K562 (cell line): ENCODE results near the gene CEP162. TPM values are rescaled to one million over a fixed set of nuclear protein-coding genes. Genes with fewer than 3 reads are reported as not detected.

Experiments
- ATAC-seq: fragments of 200-7000 bp; cut with Tn5 transposase; 3 replicates; pipeline ENCODE4 v1.9.1; 2020; ENCODE audit warnings: moderate library complexity
- BruUV-seq: library from RNA; stranded (reverse); fragments of 400-500 nt; replicated peaks from 2 replicates; lab custom pipeline; 2021; lab: Mats Ljungman, UMichigan
- CTCF ChIA-PET: fragments of 300-600 bp; formaldehyde crosslinking; extraction: SDS; loops from one replicate; lab custom pipeline; 2021; ENCODE audit warnings: low intra/inter-chr PET ratio; lab: Yijun Ruan, JAX
- POLR2A ChIA-PET: fragments of 300-600, 350-650 bp; sonication (Branson Sonifier 250); formaldehyde crosslinking; extraction: SDS; loops from one replicate; lab custom pipeline; 2021; ENCODE audit warnings: antibody characterized with exemption, inconsistent platforms; lab: Yijun Ruan, JAX
- DNase-seq, 4 experiments: peaks; one replicate each; pipeline versions ENCODE4 v3.0.0 to v3.0.0-alpha.2; 2011 to 2018; ENCODE audit warnings: low spot score in 3 of 4, mixed read lengths in 3 of 4; ENCODE audit errors: extremely low read depth in 1 of 4
- FAIRE-seq: peaks from 2 replicates; lab custom pipeline; 2011; peaks lifted over from hg19 to GRCh38; lab: Jason Lieb, UNC
- H2AFZ ChIP-seq: 2 replicates; pipeline ENCODE4 v1.6.0; 2011; ENCODE audit warnings: low read depth, low read length, control low read depth, inconsistent platforms
- H3K27ac ChIP-seq: fragments of 200-600 bp; 3 replicates; pipeline ENCODE4 v1.8.0; 2011; ENCODE audit warnings: low read depth, mild to moderate bottlenecking, control low read depth, inconsistent platforms, low read length, moderate library complexity, mixed read lengths; ENCODE audit errors: extremely low read depth
- H3K27me3 ChIP-seq, 2 experiments: fragments of 300-600 bp in 1 of 2; 2 replicates in 1 of 2; 3 replicates in 1 of 2; pipeline versions ENCODE4 v1.6.0 to v1.8.0; 2011; ENCODE audit warnings: inconsistent platforms in 2 of 2, low read length in 2 of 2, mild to moderate bottlenecking in 1 of 2, mixed read lengths in 1 of 2, moderate library complexity in 1 of 2; ENCODE audit not compliant: control insufficient read depth in 2 of 2, insufficient read depth in 2 of 2
- H3K36me3 ChIP-seq: fragments of 300-600 bp; 3 replicates; pipeline ENCODE4 v1.8.0; 2011; ENCODE audit warnings: mild to moderate bottlenecking, low read length, inconsistent platforms; ENCODE audit not compliant: control insufficient read depth, insufficient read depth
- H3K4me1 ChIP-seq, 2 experiments: fragments of 200-600 bp in 1 of 2; replicated peaks in 1 of 2; 2 replicates in 1 of 2; 3 replicates in 1 of 2; pipeline versions ENCODE4 v1.5.1 to v1.8.0; 2011; ENCODE audit warnings: inconsistent platforms in 2 of 2, low read length in 2 of 2, mild to moderate bottlenecking in 1 of 2, mixed read lengths in 1 of 2, moderate library complexity in 1 of 2; ENCODE audit not compliant: control insufficient read depth in 2 of 2, insufficient read depth in 2 of 2
- H3K4me2 ChIP-seq: 2 replicates; pipeline ENCODE4 v1.6.1; 2011; ENCODE audit warnings: low read length, control low read depth, inconsistent platforms, mixed read lengths; ENCODE audit not compliant: insufficient read depth
- H3K4me3 ChIP-seq: fragments of 200-600 bp; sonication (generic), shearing (Covaris generic); 2 replicates; pipeline ENCODE4 v1.5.1; 2016; ENCODE audit warnings: control low read depth, inconsistent platforms
- H3K79me2 ChIP-seq: fragments of 200-600 bp; 3 replicates; pipeline ENCODE4 v1.8.0; 2011; ENCODE audit warnings: low read length, inconsistent platforms; ENCODE audit not compliant: control insufficient read depth, insufficient read depth
- H3K9ac ChIP-seq, 2 experiments: 2 replicates each; pipeline versions ENCODE4 v1.6.0 to v1.6.1; 2011; ENCODE audit warnings: low read depth in 2 of 2, low read length in 2 of 2, control low read depth in 1 of 2, inconsistent platforms in 1 of 2, mild to moderate bottlenecking in 1 of 2, mixed read lengths in 1 of 2; ENCODE audit not compliant: insufficient read depth in 1 of 2
- H3K9me1 ChIP-seq: one replicate; pipeline ENCODE4 v1.6.0; 2011; ENCODE audit warnings: inconsistent platforms, mild to moderate bottlenecking, low read length, moderate library complexity; ENCODE audit not compliant: control insufficient read depth, insufficient read depth
- H3K9me3 ChIP-seq: replicated peaks from 2 replicates; pipeline ENCODE4 v1.5.1; 2011; ENCODE audit warnings: low read depth, low read length, inconsistent platforms; ENCODE audit not compliant: control insufficient read depth, insufficient read depth
- H4K20me1 ChIP-seq: replicated peaks from 2 replicates; pipeline ENCODE4 v1.6.1; 2011; ENCODE audit warnings: low read length, inconsistent platforms, mixed read lengths; ENCODE audit not compliant: control insufficient read depth, insufficient read depth
- ARID1B ChIP-seq: fragments of 450-650 bp; IDR thresholded peaks from 2 replicates; pipeline ENCODE4 v1.6.1; 2016; ENCODE audit warnings: antibody characterized with exemption, mild to moderate bottlenecking, inconsistent platforms
- ATF3 ChIP-seq, 2 experiments: fragments of 450-650 bp in 1 of 2; sonication (generic) in 1 of 2; formaldehyde crosslinking in 1 of 2; IDR thresholded peaks in 1 of 2; conservative IDR thresholded peaks in 1 of 2; 2 replicates each; pipeline versions ENCODE4 v1.6.1 to v1.8.1; 2016 to 2023; ENCODE audit warnings: mild to moderate bottlenecking in 2 of 2, moderate library complexity in 2 of 2, inconsistent platforms in 1 of 2, missing genetic modification reagents in 1 of 2
- ATF7 ChIP-seq: fragments of 450-650 bp; IDR thresholded peaks from 2 replicates; pipeline ENCODE4 v1.7.1; 2014; ENCODE audit warnings: mild to moderate bottlenecking, moderate library complexity
- ETV1 ChIP-seq: fragments of 450-650 bp; conservative IDR thresholded peaks from 2 replicates; pipeline ENCODE4 v1.6.1; 2016; ENCODE audit warnings: missing genetic modification characterization, control low read depth, low read depth, missing compliant biosample characterization
- EWSR1 ChIP-seq: fragments of 450-650 bp; IDR thresholded peaks from 2 replicates; pipeline ENCODE4 v1.6.1; 2018; ENCODE audit warnings: borderline replicate concordance, mild to moderate bottlenecking, low read depth, moderate library complexity; ENCODE audit not compliant: partially characterized antibody
- SNIP1 ChIP-seq: fragments of 450-650 bp; IDR thresholded peaks from 2 replicates; pipeline ENCODE4 v1.7.1; 2017; ENCODE audit warnings: low read depth, mild to moderate bottlenecking
- TEAD4 ChIP-seq, 2 experiments: sonication (generic) in 1 of 2; formaldehyde crosslinking in 1 of 2; IDR thresholded peaks; 2 replicates each; pipeline versions ENCODE4 v1.6.1 to v1.8.0; 2012 to 2022; ENCODE audit warnings: borderline replicate concordance in 1 of 2, inconsistent platforms in 1 of 2, low read length in 1 of 2, mild to moderate bottlenecking in 1 of 2, missing genetic modification reagents in 1 of 2
- ZNF253 ChIP-seq: fragments of 250-450 bp; sonication (Bioruptor Pico); conservative IDR thresholded peaks from 2 replicates; pipeline ENCODE4 v1.6.1; 2021; ENCODE audit warnings: mild to moderate bottlenecking
- in situ Hi-C: fragments of 300-500 bp; cut with MboI; formaldehyde crosslinking; loops from 4 replicates; pipeline ENCODE4 v1.15.0; 2018; ENCODE audit warnings: inconsistent platforms, mixed read lengths
- intact Hi-C: fragments of 100-400 bp; cut with micrococcal nuclease; formaldehyde crosslinking; loops from 2 replicates; pipeline ENCODE4 v1.14.2; 2022
- polyA plus RNA-seq, 8 experiments: library from polyadenylated mRNA; depleted of rRNA in 4 of 8; stranded (reverse) in 5 of 8; unstranded in 3 of 8; fragments of >200 nt; fragmentation: Nextera tagmentation in 2 of 8; fragmentation: Illumina TruSeq in 1 of 8; extraction: Ambion mirVana in 2 of 8; extraction: Trizol in 1 of 8; gene quantifications; 2 replicates each; pipeline versions ENCODE4 v1.2.1 to v1.2.3, GENCODE V29; 2011 to 2014; ENCODE audit warnings: inconsistent platforms in 1 of 8, missing spikeins in 1 of 8
- total RNA-seq, 7 experiments: library from RNA; depleted of rRNA in 6 of 7; stranded (reverse); fragments of >200 nt in 6 of 7; fragmentation: Illumina TruSeq in 2 of 7; extraction: Trizol in 2 of 7; gene quantifications; 2 replicates each; pipeline versions ENCODE4 v1.2.1 to v1.2.3, GENCODE V29; 2011 to 2021; ENCODE audit warnings: low replicate concordance in 1 of 7
- TF ChIP-seq, protein P1 (sequence below), 2 experiments: fragments of 450-650 bp; conservative IDR thresholded peaks; 2 replicates each; pipeline ENCODE4 v1.6.1; 2017; ENCODE audit warnings: mild to moderate bottlenecking in 2 of 2, moderate library complexity in 2 of 2

CEP162 gene
- total and polyA plus RNA-seq, 9 of the 15 experiments (the other 6 are each of a cell fraction or from before 2014, with no cell fraction given): 3.9 to 8.6 (median 6.7) TPM

GRCh38 chr6:84272298-84272697 is 44.9 kb upstream of the CEP162 start (continued):
- TF ChIP-seq, protein P1, sequence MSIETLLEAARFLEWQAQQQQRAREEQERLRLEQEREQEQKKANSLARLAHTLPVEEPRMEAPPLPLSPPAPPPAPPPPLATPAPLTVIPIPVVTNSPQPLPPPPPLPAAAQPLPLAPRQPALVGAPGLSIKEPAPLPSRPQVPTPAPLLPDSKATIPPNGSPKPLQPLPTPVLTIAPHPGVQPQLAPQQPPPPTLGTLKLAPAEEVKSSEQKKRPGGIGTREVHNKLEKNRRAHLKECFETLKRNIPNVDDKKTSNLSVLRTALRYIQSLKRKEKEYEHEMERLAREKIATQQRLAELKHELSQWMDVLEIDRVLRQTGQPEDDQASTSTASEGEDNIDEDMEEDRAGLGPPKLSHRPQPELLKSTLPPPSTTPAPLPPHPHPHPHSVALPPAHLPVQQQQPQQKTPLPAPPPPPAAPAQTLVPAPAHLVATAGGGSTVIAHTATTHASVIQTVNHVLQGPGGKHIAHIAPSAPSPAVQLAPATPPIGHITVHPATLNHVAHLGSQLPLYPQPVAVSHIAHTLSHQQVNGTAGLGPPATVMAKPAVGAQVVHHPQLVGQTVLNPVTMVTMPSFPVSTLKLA (conservative IDR thresholded peaks at IDR 0.05): no peak
- TF ChIP-seq ZNF253 (CRISPR knock-in tag) (no peak), SNIP1 (no peak), EWSR1 (no peak)

- no TSS peak for BruUV-seq
- H3K9ac ChIP-seq: peak overlapping the region in 1 of 2 experiments; percentile 59; a peak in 1 of 4 replicates
- no peaks in the 10 kb centered on the region for H3K9me1 ChIP-seq
- H4K20me1 ChIP-seq: no peaks in the 10 kb centered on the region
- peak overlapping the region; percentile 73 for H2AFZ ChIP-seq
- H3K4me2 ChIP-seq: no peak overlapping the region
- POLR2A ChIA-PET: interaction anchor here (1.8 kb wide), 1 partner anchor 11 kb away, joined by 4 read pairs; no protein-coding TSS in a partner anchor
- in situ Hi-C loops: no loop called here
- ATAC-seq (no peak), FAIRE-seq (peak; percentile 44), DNase-seq (no peak)
- no peaks in the 10 kb centered on the region for H3K36me3 ChIP-seq
- peak overlapping the region; percentile 87 for H3K27ac ChIP-seq
- no peak overlapping the region for H3K4me3 ChIP-seq
- intact Hi-C loops: loop anchor here (2.0 kb wide), 2 partner anchors 44 to 296 kb away; partner anchors contain the start of gene CEP162
- no peaks in the 10 kb centered on the region for H3K79me2 ChIP-seq
- CTCF ChIA-PET: no interaction called here
- peaks cover 0 to 27% of the 10 kb centered on the region in 2 experiments; a peak in 2 of 5 replicates for H3K4me1 ChIP-seq
- no peaks in the 10 kb centered on the region for H3K27me3 ChIP-seq
- H3K9me3 ChIP-seq: peaks cover 15% of the 10 kb centered on the region
- TF ChIP-seq ATF3 (IDR thresholded peaks at IDR 0.05): peak; percentile 47; the same call in 1 of the 2 replicates
- TF ChIP-seq ATF3 (CRISPR knock-in tag; conservative IDR thresholded peaks at IDR 0.05): no peak
- peak; percentile 22; the same call in 1 of the 2 replicates for TF ChIP-seq ARID1B
- TF ChIP-seq ATF7: no peak
- TF ChIP-seq ETV1: no peak
- peak; percentile 54; the same call in 1 of the 2 replicates for TF ChIP-seq TEAD4 (IDR thresholded peaks at IDR 0.05; ENCODE audit: low read length)
- no peak for TF ChIP-seq TEAD4 (CRISPR knock-in tag; IDR thresholded peaks at IDR 0.05; ENCODE audit: borderline replicate concordance)
Measured at GRCh38 chr6:84271061-84271716, 43.7 kb upstream of the CEP162 start.
